ENCODE results near the gene ABCA7.

- no peak for TF ChIP-seq CTCF (IDR thresholded peaks at IDR 0.05)
- TF ChIP-seq POLR2A (IDR thresholded peaks at IDR 0.05) = no peak
These were observed 26.4 kb downstream of the ABCA7 start for GRCh38 chr19:1066251-1066747.

Measured in right lobe of liver (tissue), 4 donors.